GM12878 (cell line): ENCODE data around the gene SARDH. TPM values are rescaled to one million over a fixed set of nuclear protein-coding genes. Genes with fewer than 3 reads are reported as not detected.

Source experiments
- ATAC-seq: fragments of 200-7000 bp; cut with Tn5 transposase; 3 replicates; pipeline ENCODE4 v1.9.1; 2020; ENCODE audit warnings: mild to moderate bottlenecking, moderate library complexity
- BruUV-seq: library from RNA; stranded (reverse); fragments of 400-500 nt; replicated peaks from 2 replicates; lab custom pipeline; 2021; lab: Mats Ljungman, UMichigan
- CTCF ChIA-PET: fragments of 300-600 bp; sonication (Branson Sonifier 250); formaldehyde crosslinking; extraction: SDS; loops from one replicate; lab custom pipeline; 2021; ENCODE audit warnings: inconsistent platforms; lab: Yijun Ruan, JAX
- POLR2A ChIA-PET: fragments of 350-600 bp; formaldehyde crosslinking; extraction: SDS; loops from one replicate; lab custom pipeline; 2021; ENCODE audit warnings: inconsistent platforms; lab: Charles Lee
- RAD21 ChIA-PET: fragments of 300-600 bp; sonication (Branson Sonifier 250); formaldehyde crosslinking; loops from one replicate; lab custom pipeline; 2023; ENCODE audit warnings: antibody characterized with exemption; ENCODE audit not compliant: unreplicated experiment; lab: Charles Lee
- SMC1A ChIA-PET: fragments of 300-600 bp; sonication (Branson Sonifier 250); formaldehyde crosslinking; loops from one replicate; lab custom pipeline; 2023; ENCODE audit not compliant: unreplicated experiment, uncharacterized antibody; lab: Charles Lee
- DNase-seq: peaks from one replicate; pipeline ENCODE4 v3.0.0-alpha.2; 2011; ENCODE audit warnings: low read depth, low spot score
- FAIRE-seq: peaks from 3 replicates; lab custom pipeline; 2011; peaks lifted over from hg19 to GRCh38; lab: Jason Lieb, UNC
- H2AFZ ChIP-seq: 2 replicates; pipeline ENCODE4 v1.6.0; 2011; ENCODE audit warnings: low read depth, low read length, control low read depth; ENCODE audit not compliant: control insufficient read depth
- H3K27ac ChIP-seq: 2 replicates; pipeline ENCODE4 v1.5.1; 2011; ENCODE audit warnings: control low read depth; ENCODE audit not compliant: control insufficient read depth, insufficient read depth
- H3K27me3 ChIP-seq, 2 experiments: replicated peaks in 1 of 2; 2 replicates each; pipeline versions ENCODE4 v1.6.0 to v1.6.1; 2011; ENCODE audit warnings: low read length in 1 of 2; ENCODE audit not compliant: control insufficient read depth in 2 of 2, insufficient read depth in 2 of 2
- H3K36me3 ChIP-seq, 2 experiments: 2 replicates each; pipeline ENCODE4 v1.5.1; 2011; ENCODE audit warnings: low read length in 1 of 2; ENCODE audit not compliant: control insufficient read depth in 2 of 2, insufficient read depth in 2 of 2
- H3K4me1 ChIP-seq: 2 replicates; pipeline ENCODE4 v1.6.1; 2011; ENCODE audit warnings: mild to moderate bottlenecking, low read length, moderate library complexity, mixed read lengths; ENCODE audit not compliant: control insufficient read depth, insufficient read depth
- H3K4me2 ChIP-seq: 2 replicates; pipeline ENCODE4 v1.6.0; 2011; ENCODE audit warnings: control low read depth; ENCODE audit not compliant: control insufficient read depth, insufficient read depth
- H3K4me3 ChIP-seq: fragments of 200-600 bp; sonication (generic); 2 replicates; pipeline ENCODE4 v1.5.1; 2016
- H3K79me2 ChIP-seq: 2 replicates; pipeline ENCODE4 v1.6.0; 2011; ENCODE audit warnings: low read length; ENCODE audit not compliant: control insufficient read depth, insufficient read depth
- H3K9ac ChIP-seq: 2 replicates; pipeline ENCODE4 v1.8.0; 2011; ENCODE audit warnings: low read length, control low read depth, mixed read lengths; ENCODE audit not compliant: control insufficient read depth, insufficient read depth
- H3K9me3 ChIP-seq: replicated peaks from 3 replicates; pipeline ENCODE4 v1.5.1; 2011; ENCODE audit warnings: mild to moderate bottlenecking, low read length; ENCODE audit not compliant: control insufficient read depth, insufficient read depth
- H4K20me1 ChIP-seq: 2 replicates; pipeline ENCODE4 v1.6.0; 2011; ENCODE audit not compliant: control insufficient read depth, insufficient read depth
- CBX5 ChIP-seq: sonication (generic); IDR thresholded peaks from 2 replicates; pipeline ENCODE4 v1.6.1; 2016; ENCODE audit warnings: low read depth, moderate library complexity, mild to moderate bottlenecking, inconsistent platforms
- NBN ChIP-seq: fragments of 450-650 bp; IDR thresholded peaks from 2 replicates; pipeline ENCODE4 v1.6.1; 2016
- NR2F1 ChIP-seq: fragments of 450-650 bp; conservative IDR thresholded peaks from 2 replicates; pipeline ENCODE4 v1.6.1; 2017; ENCODE audit warnings: mild to moderate bottlenecking
- RCOR1 ChIP-seq: conservative IDR thresholded peaks from 2 replicates; pipeline ENCODE4 v1.6.1; 2012; ENCODE audit warnings: low read depth, low read length, improper control_type of control experiment
- RELA ChIP-seq: fragments of 450-650 bp; IDR thresholded peaks from 2 replicates; pipeline ENCODE4 v1.8.0; 2014; ENCODE audit warnings: borderline replicate concordance; ENCODE audit not compliant: partially characterized antibody
- SRF ChIP-seq, 2 experiments: IDR thresholded peaks; 2 replicates each; pipeline ENCODE4 v1.6.1; 2011; ENCODE audit warnings: low read depth in 2 of 2, low read length in 2 of 2, mild to moderate bottlenecking in 1 of 2, moderate library complexity in 1 of 2
- ZBTB33 ChIP-seq: fragments of 450-650 bp; IDR thresholded peaks from 2 replicates; pipeline ENCODE4 v1.6.1; 2017; ENCODE audit warnings: mild to moderate bottlenecking
- WGBS: methylation state at CpG from one replicate; pipeline ENCODE4 v1.1.6; 2016; ENCODE audit warnings: low lambda C conversion rate; ENCODE audit not compliant: insufficient replicate concordance, insufficient coverage; ENCODE audit errors: missing lambda C conversion rate; 5-methylcytosine and 5-hydroxymethylcytosine counted together
- in situ Hi-C: fragments of 300-500 bp; cut with MboI; formaldehyde crosslinking; loops from 9 replicates; pipeline ENCODE4 v1.14.3; 2018; ENCODE audit warnings: mixed read lengths
- intact Hi-C: fragments of 100-400 bp; cut with micrococcal nuclease; formaldehyde crosslinking; loops from one replicate; pipeline ENCODE4 v1.14.2; 2022; ENCODE audit not compliant: unreplicated experiment
- polyA plus RNA-seq, 11 experiments: library from polyadenylated mRNA; depleted of rRNA in 4 of 11; unstranded in 6 of 11; stranded (reverse) in 5 of 11; fragments of >200 nt; fragmentation: Nextera tagmentation in 4 of 11; fragmentation: Illumina TruSeq in 1 of 11; extraction: Ambion mirVana in 4 of 11; extraction: Trizol in 1 of 11; gene quantifications; 1 replicate in 1 of 11; 2 replicates in 10 of 11; pipeline versions ENCODE4 v1.2.1 to v1.2.3, GENCODE V29; 2011 to 2016; ENCODE audit warnings: inconsistent platforms in 2 of 11, missing spikeins in 2 of 11, low read depth in 1 of 11
- total RNA-seq, 4 experiments: library from RNA; depleted of rRNA in 3 of 4; stranded (reverse); fragments of >200 nt in 3 of 4; fragmentation: Illumina TruSeq in 1 of 4; extraction: Trizol in 1 of 4; gene quantifications; 2 replicates each; pipeline versions ENCODE4 v1.2.1 to v1.2.3, GENCODE V29; 2013 to 2021
- TF ChIP-seq, protein P1 (sequence below): IDR thresholded peaks from 2 replicates; pipeline ENCODE4 v1.6.1; 2012; ENCODE audit warnings: mild to moderate bottlenecking, low read depth, low read length

Gene SARDH
- total and polyA plus RNA-seq, 10 of the 15 experiments (the other 5 are each of a cell fraction or from before 2014, with no cell fraction given): 0.03 to 0.15 (median 0.10) TPM; not detected in 6

GRCh38 chr9:133699546-133699945, 38.6 kb downstream of the SARDH start:
- H2AFZ ChIP-seq: no peak overlapping the region
- no peak overlapping the region for H3K4me3 ChIP-seq
- POLR2A ChIA-PET: no interaction called here
- no peak overlapping the region for H3K4me2 ChIP-seq
- CTCF ChIA-PET: no interaction called here
- no peak overlapping the region for H3K27ac ChIP-seq
- in situ Hi-C loops: no loop called here
- WGBS: 41% methylated on average over 6 of the region's 6 CpGs
- H3K27me3 ChIP-seq: peaks cover 10 to 20% of the 10 kb centered on the region in 2 experiments
- no peaks in the 10 kb centered on the region for H3K9me3 ChIP-seq
- no TSS peak for BruUV-seq
- SMC1A ChIA-PET: no interaction called here
- H3K79me2 ChIP-seq: no peaks in the 10 kb centered on the region
- H3K4me1 ChIP-seq: no peaks in the 10 kb centered on the region
- no peaks in the 10 kb centered on the region for H3K36me3 ChIP-seq
- intact Hi-C loops: no loop called here
- RAD21 ChIA-PET: no interaction called here
- H3K9ac ChIP-seq: no peak overlapping the region
- TF ChIP-seq ZBTB33 (no peak), SRF (IDR thresholded peaks at IDR 0.05; ENCODE audit: low read depth in 2 of 2, low read length in 2 of 2) (no peak), RELA (no peak), NR2F1 (no peak), NBN (no peak), CBX5 (no peak), RCOR1 (no peak)
- TF ChIP-seq, protein P1, sequence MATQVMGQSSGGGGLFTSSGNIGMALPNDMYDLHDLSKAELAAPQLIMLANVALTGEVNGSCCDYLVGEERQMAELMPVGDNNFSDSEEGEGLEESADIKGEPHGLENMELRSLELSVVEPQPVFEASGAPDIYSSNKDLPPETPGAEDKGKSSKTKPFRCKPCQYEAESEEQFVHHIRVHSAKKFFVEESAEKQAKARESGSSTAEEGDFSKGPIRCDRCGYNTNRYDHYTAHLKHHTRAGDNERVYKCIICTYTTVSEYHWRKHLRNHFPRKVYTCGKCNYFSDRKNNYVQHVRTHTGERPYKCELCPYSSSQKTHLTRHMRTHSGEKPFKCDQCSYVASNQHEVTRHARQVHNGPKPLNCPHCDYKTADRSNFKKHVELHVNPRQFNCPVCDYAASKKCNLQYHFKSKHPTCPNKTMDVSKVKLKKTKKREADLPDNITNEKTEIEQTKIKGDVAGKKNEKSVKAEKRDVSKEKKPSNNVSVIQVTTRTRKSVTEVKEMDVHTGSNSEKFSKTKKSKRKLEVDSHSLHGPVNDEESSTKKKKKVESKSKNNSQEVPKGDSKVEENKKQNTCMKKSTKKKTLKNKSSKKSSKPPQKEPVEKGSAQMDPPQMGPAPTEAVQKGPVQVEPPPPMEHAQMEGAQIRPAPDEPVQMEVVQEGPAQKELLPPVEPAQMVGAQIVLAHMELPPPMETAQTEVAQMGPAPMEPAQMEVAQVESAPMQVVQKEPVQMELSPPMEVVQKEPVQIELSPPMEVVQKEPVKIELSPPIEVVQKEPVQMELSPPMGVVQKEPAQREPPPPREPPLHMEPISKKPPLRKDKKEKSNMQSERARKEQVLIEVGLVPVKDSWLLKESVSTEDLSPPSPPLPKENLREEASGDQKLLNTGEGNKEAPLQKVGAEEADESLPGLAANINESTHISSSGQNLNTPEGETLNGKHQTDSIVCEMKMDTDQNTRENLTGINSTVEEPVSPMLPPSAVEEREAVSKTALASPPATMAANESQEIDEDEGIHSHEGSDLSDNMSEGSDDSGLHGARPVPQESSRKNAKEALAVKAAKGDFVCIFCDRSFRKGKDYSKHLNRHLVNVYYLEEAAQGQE: no peak
- FAIRE-seq: no peak
- DNase-seq: no peak
- no peaks in the 10 kb centered on the region for H4K20me1 ChIP-seq
- no peak for ATAC-seq
